CD4-positive, alpha-beta T cell treated with Interleukin-15 for 1 hour (primary cell): ENCODE data around the gene OXER1.
A peak's percentile ranks its signal among the peaks of the same experiment; 100 is the strongest.

ENCODE experiments used
- DNase-seq: peaks from one replicate; pipeline ENCODE4 v3.0.0-alpha.2; 2020

Gene OXER1

GRCh38 chr2:42764096-42764495 is at the start of gene OXER1:
OXER1 (minus strand) TSS chr2:42764135; CDS start chr2:42764062, 73 bp downstream.
- DNase-seq = peak; percentile 43

- DNase-seq = no peak
These were observed 49.1 kb upstream of the OXER1 start for GRCh38 chr2:42812899-42813479.

- DNase-seq = peak; percentile 27
These were observed 47.3 kb upstream of the OXER1 start for GRCh38 chr2:42810971-42811811.

- DNase-seq = peak; percentile 96
These were observed 46.4 kb upstream of the OXER1 start for GRCh38 chr2:42810121-42810970.

GRCh38 chr2:42809819-42810120 is 45.8 kb upstream of the OXER1 start:
- no peak for DNase-seq

GRCh38 chr2:42809131-42809818 is 45.3 kb upstream of the OXER1 start:
- no peak for DNase-seq

GRCh38 chr2:42808301-42808700 is 44.4 kb upstream of the OXER1 start:
- DNase-seq = no peak

- no peak for DNase-seq
These were observed 42.9 kb upstream of the OXER1 start for GRCh38 chr2:42806786-42807185.

GRCh38 chr2:42804891-42805290 is 41.0 kb upstream of the OXER1 start:
- no peak for DNase-seq

GRCh38 chr2:42804338-42804737 is 40.4 kb upstream of the OXER1 start:
- peak; percentile 50 for DNase-seq

- no peak for DNase-seq
These were observed 38.2 kb upstream of the OXER1 start for GRCh38 chr2:42802150-42802549.

- no peak for DNase-seq
These were observed 37.4 kb upstream of the OXER1 start for GRCh38 chr2:42801381-42801780.

GRCh38 chr2:42800981-42801380 is 37.0 kb upstream of the OXER1 start:
- DNase-seq = no peak

GRCh38 chr2:42800461-42800962 is 36.6 kb upstream of the OXER1 start:
- DNase-seq = no peak

- DNase-seq = no peak
These were observed 35.9 kb upstream of the OXER1 start for GRCh38 chr2:42799881-42800280.

- no peak for DNase-seq
These were observed 33.3 kb upstream of the OXER1 start for GRCh38 chr2:42797281-42797680.

GRCh38 chr2:42796427-42797248 is 32.7 kb upstream of the OXER1 start:
- no peak for DNase-seq

- no peak for DNase-seq
These were observed 31.9 kb upstream of the OXER1 start for GRCh38 chr2:42795841-42796301.

GRCh38 chr2:42795275-42795674 is 31.3 kb upstream of the OXER1 start:
- DNase-seq = no peak

GRCh38 chr2:42794271-42795046 is 30.5 kb upstream of the OXER1 start:
- DNase-seq = no peak
